IPS-15b (cell line): Measurements from ENCODE around the gene CCNL2.

Experiments used
- H3K27me3 ChIP-seq: one replicate; pipeline ENCODE4 v1.6.1; 2013; ENCODE audit warnings: low read length; ENCODE audit not compliant: control insufficient read depth, insufficient read depth
- H3K36me3 ChIP-seq: one replicate; pipeline ENCODE4 v1.6.1; 2013; ENCODE audit warnings: low read length; ENCODE audit not compliant: control insufficient read depth, insufficient read depth
- H3K4me1 ChIP-seq: one replicate; pipeline ENCODE4 v1.6.1; 2013; ENCODE audit warnings: mild to moderate bottlenecking, low read length; ENCODE audit not compliant: control insufficient read depth, insufficient read depth
- H3K4me3 ChIP-seq: one replicate; pipeline ENCODE4 v1.5.1; 2013; ENCODE audit warnings: low read depth, low read length
- H3K9ac ChIP-seq: one replicate; pipeline ENCODE4 v1.6.1; 2013; ENCODE audit warnings: low read depth, mild to moderate bottlenecking, low read length
- H3K9me3 ChIP-seq: one replicate; pipeline ENCODE4 v1.6.1; 2013; ENCODE audit warnings: mild to moderate bottlenecking, low read length; ENCODE audit not compliant: control insufficient read depth, insufficient read depth

Gene CCNL2

GRCh38 chr1:1345860-1346500, 53.2 kb downstream of the CCNL2 start:
- Histone ChIP-seq H3K9ac (peak overlapping the region; percentile 54), H3K27me3 (no peaks in the 10 kb centered on the region), H3K36me3 (peaks cover 6% of the 10 kb centered on the region), H3K4me3 (no peak overlapping the region), H3K9me3 (no peaks in the 10 kb centered on the region), H3K4me1 (peaks cover 2% of the 10 kb centered on the region)

GRCh38 chr1:1345384-1345783, 53.8 kb downstream of the CCNL2 start:
- Histone ChIP-seq H3K9me3 (no peaks in the 10 kb centered on the region), H3K36me3 (peaks cover 11% of the 10 kb centered on the region), H3K4me3 (no peak overlapping the region), H3K27me3 (no peaks in the 10 kb centered on the region), H3K9ac (no peak overlapping the region), H3K4me1 (peaks cover 2% of the 10 kb centered on the region)

GRCh38 chr1:1344655-1345361, 54.3 kb downstream of the CCNL2 start:
- Histone ChIP-seq H3K36me3 (peaks cover 11% of the 10 kb centered on the region), H3K27me3 (no peaks in the 10 kb centered on the region), H3K9ac (no peak overlapping the region), H3K9me3 (no peaks in the 10 kb centered on the region), H3K4me1 (peaks cover 2% of the 10 kb centered on the region), H3K4me3 (no peak overlapping the region)

GRCh38 chr1:1343811-1344421, 55.2 kb downstream of the CCNL2 start:
- no peak overlapping the region for H3K9ac ChIP-seq
- no peaks in the 10 kb centered on the region for H3K27me3 ChIP-seq
- no peak overlapping the region for H3K4me3 ChIP-seq
- H3K9me3 ChIP-seq: no peaks in the 10 kb centered on the region
- H3K4me1 ChIP-seq: peaks cover 2% of the 10 kb centered on the region
- peaks cover 16% of the 10 kb centered on the region for H3K36me3 ChIP-seq

GRCh38 chr1:1342584-1343115, 56.5 kb downstream of the CCNL2 start:
- Histone ChIP-seq H3K27me3 (no peaks in the 10 kb centered on the region), H3K9me3 (no peaks in the 10 kb centered on the region), H3K4me1 (no peaks in the 10 kb centered on the region), H3K9ac (no peak overlapping the region), H3K4me3 (no peak overlapping the region), H3K36me3 (peaks cover 26% of the 10 kb centered on the region)

- Histone ChIP-seq H3K9me3 (no peaks in the 10 kb centered on the region), H3K27me3 (no peaks in the 10 kb centered on the region), H3K4me3 (no peak overlapping the region), H3K36me3 (peaks cover 29% of the 10 kb centered on the region), H3K9ac (no peak overlapping the region), H3K4me1 (no peaks in the 10 kb centered on the region)
These were observed 57.0 kb downstream of the CCNL2 start for GRCh38 chr1:1342061-1342562.

GRCh38 chr1:1341549-1342021, 57.5 kb downstream of the CCNL2 start:
- Histone ChIP-seq H3K9ac (no peak overlapping the region), H3K9me3 (no peaks in the 10 kb centered on the region), H3K36me3 (peaks cover 34% of the 10 kb centered on the region), H3K4me1 (no peaks in the 10 kb centered on the region), H3K27me3 (no peaks in the 10 kb centered on the region), H3K4me3 (no peak overlapping the region)

- no peak overlapping the region for H3K9ac ChIP-seq
- H3K4me1 ChIP-seq: no peaks in the 10 kb centered on the region
- peaks cover 36% of the 10 kb centered on the region for H3K36me3 ChIP-seq
- no peak overlapping the region for H3K4me3 ChIP-seq
- no peaks in the 10 kb centered on the region for H3K27me3 ChIP-seq
- H3K9me3 ChIP-seq: no peaks in the 10 kb centered on the region
These were observed 58.2 kb downstream of the CCNL2 start for GRCh38 chr1:1340791-1341548.

- Histone ChIP-seq H3K9me3 (no peaks in the 10 kb centered on the region), H3K27me3 (no peaks in the 10 kb centered on the region), H3K9ac (no peak overlapping the region), H3K4me1 (no peaks in the 10 kb centered on the region), H3K4me3 (no peak overlapping the region), H3K36me3 (peaks cover 36% of the 10 kb centered on the region)
These were observed 59.0 kb downstream of the CCNL2 start for GRCh38 chr1:1340185-1340584.

GRCh38 chr1:1338278-1338677, 60.9 kb downstream of the CCNL2 start:
- H3K4me3 ChIP-seq: no peak overlapping the region
- H3K4me1 ChIP-seq: no peaks in the 10 kb centered on the region
- H3K36me3 ChIP-seq: peaks cover 36% of the 10 kb centered on the region
- H3K27me3 ChIP-seq: no peaks in the 10 kb centered on the region
- no peaks in the 10 kb centered on the region for H3K9me3 ChIP-seq
- no peak overlapping the region for H3K9ac ChIP-seq

- no peaks in the 10 kb centered on the region for H3K4me1 ChIP-seq
- peaks cover 36% of the 10 kb centered on the region for H3K36me3 ChIP-seq
- no peak overlapping the region for H3K4me3 ChIP-seq
- H3K9me3 ChIP-seq: no peaks in the 10 kb centered on the region
- no peak overlapping the region for H3K9ac ChIP-seq
- H3K27me3 ChIP-seq: no peaks in the 10 kb centered on the region
These were observed 61.4 kb downstream of the CCNL2 start for GRCh38 chr1:1337793-1338147.
